Mesodermal cell (in vitro differentiated cells): Measurements from ENCODE around the gene PPT2.
"Not testable (repeated sequence)": the region's sequence is repeated elsewhere in the genome, so short reads cannot be mapped to it uniquely, and the experiment has no call there.

ENCODE experiments used
- H3K27ac ChIP-seq: 2 replicates; pipeline ENCODE4 v1.7.0; 2013; ENCODE audit warnings: mild to moderate bottlenecking, low read depth, low read length, moderate library complexity; ENCODE audit not compliant: severe bottlenecking
- H3K36me3 ChIP-seq: 2 replicates; pipeline ENCODE4 v1.7.1; 2013; ENCODE audit warnings: mild to moderate bottlenecking, low read length, moderate library complexity; ENCODE audit not compliant: control insufficient read depth, insufficient read depth
- H3K4me1 ChIP-seq: one replicate; pipeline ENCODE4 v1.7.1; 2013; ENCODE audit warnings: mild to moderate bottlenecking, low read length; ENCODE audit not compliant: insufficient read depth, control insufficient read depth, poor library complexity, severe bottlenecking
- H3K4me3 ChIP-seq: 2 replicates; pipeline ENCODE4 v1.7.0; 2013; ENCODE audit warnings: low read length, control low read depth, mild to moderate bottlenecking; ENCODE audit not compliant: insufficient read depth, poor library complexity, severe bottlenecking; ENCODE audit errors: extremely low read depth
- H3K9me3 ChIP-seq: 2 replicates; pipeline ENCODE4 v1.7.1; 2013; ENCODE audit warnings: mild to moderate bottlenecking, low read length, moderate library complexity; ENCODE audit not compliant: control insufficient read depth
- WGBS, 2 experiments: methylation state at CpG; one replicate each; pipeline ENCODE4 v1.1.5; 2013; ENCODE audit warnings: missing lambda C conversion rate in 2 of 2; ENCODE audit not compliant: insufficient coverage in 2 of 2; 5-methylcytosine and 5-hydroxymethylcytosine counted together

Gene PPT2

GRCh38 chr6:32191696-32192607 is 38.0 kb downstream of the PPT2 start:
- Histone ChIP-seq H3K27ac (peak overlapping the region; percentile 73), H3K36me3 (peaks cover 22% of the 10 kb centered on the region), H3K4me3 (peak overlapping the region; percentile 26), H3K9me3 (no peaks in the 10 kb centered on the region), H3K4me1 (peaks cover 58% of the 10 kb centered on the region)
- WGBS, 2 experiments = 92 to 96% methylated on average over 9 to 11 of the region's 15 CpGs

GRCh38 chr6:32192608-32193039 is 38.7 kb downstream of the PPT2 start, which contains the start of gene GPSM3:
Gene GPSM3, minus strand, starts transcription at chr6:32192643. Its CDS starts 130 bp downstream, at chr6:32192513.
- Histone ChIP-seq H3K27ac (peak within 1 kb of the TSS; percentile 73), H3K36me3 (peaks cover 15% of the 10 kb centered on the region), H3K4me3 (peak within 1 kb of the TSS; percentile 26), H3K9me3 (no peaks in the 10 kb centered on the region), H3K4me1 (peaks cover 57% of the 10 kb centered on the region)
- WGBS, 2 experiments = 48% methylated on average over 2 of the region's 5 CpGs; no CpG with 5 or more reads in 1 of the 2 experiments

GRCh38 chr6:32193096-32193495 is 39.2 kb downstream of the PPT2 start:
- Histone ChIP-seq H3K4me1 (peaks cover 55% of the 10 kb centered on the region), H3K27ac (peak overlapping the region; percentile 73), H3K36me3 (peaks cover 11% of the 10 kb centered on the region), H3K4me3 (peak overlapping the region; percentile 26)
- WGBS, 2 experiments = 87 to 95% methylated on average over 4 to 7 of the region's 13 CpGs
- not testable (repeated sequence) for H3K9me3 ChIP-seq

- peak overlapping the region; percentile 85 for H3K27ac ChIP-seq
- no peak overlapping the region for H3K4me3 ChIP-seq
- no peaks in the 10 kb centered on the region for H3K36me3 ChIP-seq
- 89 to 100% methylated on average over 4 of the region's 4 CpGs for WGBS, 2 experiments
- H3K9me3 ChIP-seq = no peaks in the 10 kb centered on the region
- peaks cover 49% of the 10 kb centered on the region for H3K4me1 ChIP-seq
These were observed 40.4 kb downstream of the PPT2 start for GRCh38 chr6:32194388-32194787.

- H3K4me1 ChIP-seq = peaks cover 49% of the 10 kb centered on the region
- peak overlapping the region; percentile 29 for H3K4me3 ChIP-seq
- H3K9me3 ChIP-seq = no peaks in the 10 kb centered on the region
- H3K36me3 ChIP-seq = no peaks in the 10 kb centered on the region
- peak overlapping the region; percentile 85 for H3K27ac ChIP-seq
- WGBS, 2 experiments = 21 to 27% methylated on average over 9 to 13 of the region's 15 CpGs
These were observed 41.1 kb downstream of the PPT2 start for GRCh38 chr6:32194825-32195651.

- peak overlapping the region; percentile 63 for H3K4me3 ChIP-seq
- peaks cover 45% of the 10 kb centered on the region for H3K4me1 ChIP-seq
- H3K36me3 ChIP-seq = no peaks in the 10 kb centered on the region
- 0% methylated on average over 23 to 25 of the region's 25 CpGs for WGBS, 2 experiments
- H3K9me3 ChIP-seq = no peaks in the 10 kb centered on the region
- H3K27ac ChIP-seq = peak overlapping the region; percentile 100
These were observed 41.6 kb downstream of the PPT2 start for GRCh38 chr6:32195652-32195901.

- H3K36me3 ChIP-seq = no peaks in the 10 kb centered on the region
- H3K9me3 ChIP-seq = no peaks in the 10 kb centered on the region
- H3K4me1 ChIP-seq = peaks cover 40% of the 10 kb centered on the region
- 0% methylated on average over 42 to 52 of the region's 58 CpGs for WGBS, 2 experiments
- peak overlapping the region; percentile 100 for H3K27ac ChIP-seq
- peak overlapping the region; percentile 63 for H3K4me3 ChIP-seq
These were observed 42.2 kb downstream of the PPT2 start for GRCh38 chr6:32195902-32196681.

- H3K4me3 ChIP-seq = peak overlapping the region; percentile 63
- WGBS, 2 experiments = 87 to 92% methylated on average over 17 to 26 of the region's 28 CpGs
- peak overlapping the region; percentile 100 for H3K27ac ChIP-seq
- no peaks in the 10 kb centered on the region for H3K36me3 ChIP-seq
- no peaks in the 10 kb centered on the region for H3K9me3 ChIP-seq
- peaks cover 31% of the 10 kb centered on the region for H3K4me1 ChIP-seq
These were observed 43.0 kb downstream of the PPT2 start for GRCh38 chr6:32196682-32197616.

GRCh38 chr6:32198345-32198696 is 44.4 kb downstream of the PPT2 start:
- Histone ChIP-seq H3K9me3 (no peaks in the 10 kb centered on the region), H3K4me3 (no peak overlapping the region), H3K4me1 (peaks cover 18% of the 10 kb centered on the region), H3K27ac (no peak overlapping the region), H3K36me3 (no peaks in the 10 kb centered on the region)
- 94 to 100% methylated on average over 1 to 2 of the region's 3 CpGs for WGBS, 2 experiments
